Panc1 (cell line): ENCODE data around the gene ABO. TPM values are rescaled to one million over a fixed set of nuclear protein-coding genes. Genes with fewer than 3 reads are reported as not detected.

Experiments used
- ATAC-seq: fragments of 200-7000 bp; cut with Tn5 transposase; 2 replicates; pipeline ENCODE4 v1.9.1; 2020; ENCODE audit warnings: mild to moderate bottlenecking, moderate library complexity
- BruUV-seq: library from RNA; stranded (reverse); fragments of 400-500 nt; replicated peaks from 2 replicates; lab custom pipeline; 2021; lab: Mats Ljungman, UMichigan
- CTCF ChIA-PET: fragments of 300-600 bp; sonication (Branson Sonifier 250); formaldehyde crosslinking; loops from one replicate; lab custom pipeline; 2022; ENCODE audit warnings: antibody characterized with exemption; lab: Charles Lee
- POLR2A ChIA-PET: fragments of 300-600 bp; sonication (Branson Sonifier 250); formaldehyde crosslinking; loops from one replicate; lab custom pipeline; 2022; ENCODE audit warnings: antibody characterized with exemption; lab: Charles Lee
- DNase-seq: peaks from one replicate; pipeline ENCODE4 v3.0.0-alpha.2; 2010; ENCODE audit warnings: low read depth, low spot score
- H3K27ac ChIP-seq: 2 replicates; pipeline ENCODE4 v1.5.1; 2011; ENCODE audit warnings: mild to moderate bottlenecking, low read length, inconsistent platforms
- H3K27me3 ChIP-seq: fragments of 200-500 bp; sonication (Bioruptor generic); 2 replicates; pipeline ENCODE4 v1.6.0; 2014; ENCODE audit warnings: low read length, inconsistent platforms; ENCODE audit not compliant: control insufficient read depth, insufficient read depth
- H3K36me3 ChIP-seq: fragments of 200-500 bp; sonication (Bioruptor generic); 2 replicates; pipeline ENCODE4 v1.5.1; 2014; ENCODE audit warnings: inconsistent platforms, mild to moderate bottlenecking, low read length, moderate library complexity; ENCODE audit not compliant: control insufficient read depth, insufficient read depth
- H3K4me1 ChIP-seq: 2 replicates; pipeline ENCODE4 v1.5.1; 2011; ENCODE audit warnings: inconsistent platforms, mild to moderate bottlenecking, low read length, moderate library complexity; ENCODE audit not compliant: control insufficient read depth, insufficient read depth
- H3K4me3 ChIP-seq, 2 experiments: 2 replicates each; pipeline ENCODE4 v1.5.1; 2011 to 2012; ENCODE audit warnings: low read depth in 2 of 2, low read length in 2 of 2, mild to moderate bottlenecking in 2 of 2, inconsistent platforms in 1 of 2, moderate library complexity in 1 of 2
- H3K9me3 ChIP-seq: fragments of 200-500 bp; sonication (Bioruptor generic); 2 replicates; pipeline ENCODE4 v1.5.1; 2014; ENCODE audit warnings: low read depth, mild to moderate bottlenecking, inconsistent platforms, low read length, moderate library complexity; ENCODE audit not compliant: control insufficient read depth, insufficient read depth
- POLR2AphosphoS5 ChIP-seq: IDR thresholded peaks from 2 replicates; pipeline ENCODE4 v1.6.1; 2012; ENCODE audit warnings: mild to moderate bottlenecking, low read depth, low read length, moderate library complexity
- SIN3A ChIP-seq: IDR thresholded peaks from 2 replicates; pipeline ENCODE4 v1.6.1; 2012; ENCODE audit warnings: low read depth, mild to moderate bottlenecking, low read length, moderate library complexity, borderline replicate concordance; ENCODE audit not compliant: insufficient read depth
- TCF7L2 ChIP-seq: IDR thresholded peaks from 2 replicates; pipeline ENCODE4 v1.6.1; 2011; ENCODE audit warnings: mild to moderate bottlenecking, low read depth, low read length, inconsistent platforms
- in situ Hi-C: cut with HindIII; loops from 2 replicates; pipeline ENCODE4 v1.10.0; 2016; ENCODE audit warnings: low sequenced_read_pairs, low pct_unique_long_range_greater_than_20kb
- intact Hi-C: fragments of 100-400 bp; cut with micrococcal nuclease; formaldehyde crosslinking; loops from one replicate; pipeline ENCODE4 v1.10.0; 2022; ENCODE audit not compliant: unreplicated experiment
- total RNA-seq: library from RNA; stranded (reverse); gene quantifications from one replicate; pipeline ENCODE4 v1.2.1, GENCODE V29; 2021; ENCODE audit not compliant: unreplicated experiment
- TF ChIP-seq, protein P1 (sequence below): fragments of 450-650 bp; IDR thresholded peaks from 2 replicates; pipeline ENCODE4 v1.5.1; 2017; ENCODE audit warnings: mild to moderate bottlenecking
- TF ChIP-seq, protein P2 (sequence below), 2 experiments: IDR thresholded peaks; 2 replicates each; pipeline ENCODE4 v1.6.1; 2011 to 2012; ENCODE audit warnings: low read depth in 2 of 2, control low read depth in 1 of 2, low read length in 1 of 2, mild to moderate bottlenecking in 1 of 2, moderate library complexity in 1 of 2; ENCODE audit not compliant: insufficient read depth in 1 of 2

ABO gene
- total RNA-seq, 1 experiment from 2014 or later: 0.10 TPM

DNA sequence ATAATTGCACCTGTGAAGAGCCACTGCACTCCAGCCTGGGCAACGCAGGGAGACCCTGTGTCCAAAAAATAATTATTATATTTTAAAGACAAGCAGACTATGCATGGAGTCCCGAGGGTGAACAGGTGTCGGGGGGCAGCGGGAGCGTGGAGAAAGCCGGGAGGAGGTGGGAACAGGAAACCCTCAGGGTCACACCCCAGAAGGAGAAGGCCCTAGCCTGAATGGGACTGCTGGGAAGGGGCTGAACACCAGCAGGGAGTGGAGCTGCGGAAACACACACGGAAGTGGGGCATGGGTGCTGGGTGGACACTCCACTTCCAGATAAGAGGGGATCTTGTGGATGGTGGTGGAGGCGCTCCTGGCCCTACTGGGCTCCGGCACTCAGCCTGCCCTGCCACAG lies 48.2 kb upstream of the ABO start:
- Histone ChIP-seq H3K9me3 (no peaks in the 10 kb centered on the region), H3K27ac (no peak overlapping the region), H3K4me3 (no peak overlapping the region), H3K36me3 (no peaks in the 10 kb centered on the region), H3K4me1 (no peaks in the 10 kb centered on the region), H3K27me3 (no peaks in the 10 kb centered on the region)
- BruUV-seq: no TSS peak
- in situ Hi-C loops (no loop called here), intact Hi-C loops (no loop called here)
- TF ChIP-seq POLR2AphosphoS5 (no peak), SIN3A (no peak), TCF7L2 (no peak)
- TF ChIP-seq, protein P1, sequence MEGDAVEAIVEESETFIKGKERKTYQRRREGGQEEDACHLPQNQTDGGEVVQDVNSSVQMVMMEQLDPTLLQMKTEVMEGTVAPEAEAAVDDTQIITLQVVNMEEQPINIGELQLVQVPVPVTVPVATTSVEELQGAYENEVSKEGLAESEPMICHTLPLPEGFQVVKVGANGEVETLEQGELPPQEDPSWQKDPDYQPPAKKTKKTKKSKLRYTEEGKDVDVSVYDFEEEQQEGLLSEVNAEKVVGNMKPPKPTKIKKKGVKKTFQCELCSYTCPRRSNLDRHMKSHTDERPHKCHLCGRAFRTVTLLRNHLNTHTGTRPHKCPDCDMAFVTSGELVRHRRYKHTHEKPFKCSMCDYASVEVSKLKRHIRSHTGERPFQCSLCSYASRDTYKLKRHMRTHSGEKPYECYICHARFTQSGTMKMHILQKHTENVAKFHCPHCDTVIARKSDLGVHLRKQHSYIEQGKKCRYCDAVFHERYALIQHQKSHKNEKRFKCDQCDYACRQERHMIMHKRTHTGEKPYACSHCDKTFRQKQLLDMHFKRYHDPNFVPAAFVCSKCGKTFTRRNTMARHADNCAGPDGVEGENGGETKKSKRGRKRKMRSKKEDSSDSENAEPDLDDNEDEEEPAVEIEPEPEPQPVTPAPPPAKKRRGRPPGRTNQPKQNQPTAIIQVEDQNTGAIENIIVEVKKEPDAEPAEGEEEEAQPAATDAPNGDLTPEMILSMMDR: no peak
- TF ChIP-seq, protein P2, sequence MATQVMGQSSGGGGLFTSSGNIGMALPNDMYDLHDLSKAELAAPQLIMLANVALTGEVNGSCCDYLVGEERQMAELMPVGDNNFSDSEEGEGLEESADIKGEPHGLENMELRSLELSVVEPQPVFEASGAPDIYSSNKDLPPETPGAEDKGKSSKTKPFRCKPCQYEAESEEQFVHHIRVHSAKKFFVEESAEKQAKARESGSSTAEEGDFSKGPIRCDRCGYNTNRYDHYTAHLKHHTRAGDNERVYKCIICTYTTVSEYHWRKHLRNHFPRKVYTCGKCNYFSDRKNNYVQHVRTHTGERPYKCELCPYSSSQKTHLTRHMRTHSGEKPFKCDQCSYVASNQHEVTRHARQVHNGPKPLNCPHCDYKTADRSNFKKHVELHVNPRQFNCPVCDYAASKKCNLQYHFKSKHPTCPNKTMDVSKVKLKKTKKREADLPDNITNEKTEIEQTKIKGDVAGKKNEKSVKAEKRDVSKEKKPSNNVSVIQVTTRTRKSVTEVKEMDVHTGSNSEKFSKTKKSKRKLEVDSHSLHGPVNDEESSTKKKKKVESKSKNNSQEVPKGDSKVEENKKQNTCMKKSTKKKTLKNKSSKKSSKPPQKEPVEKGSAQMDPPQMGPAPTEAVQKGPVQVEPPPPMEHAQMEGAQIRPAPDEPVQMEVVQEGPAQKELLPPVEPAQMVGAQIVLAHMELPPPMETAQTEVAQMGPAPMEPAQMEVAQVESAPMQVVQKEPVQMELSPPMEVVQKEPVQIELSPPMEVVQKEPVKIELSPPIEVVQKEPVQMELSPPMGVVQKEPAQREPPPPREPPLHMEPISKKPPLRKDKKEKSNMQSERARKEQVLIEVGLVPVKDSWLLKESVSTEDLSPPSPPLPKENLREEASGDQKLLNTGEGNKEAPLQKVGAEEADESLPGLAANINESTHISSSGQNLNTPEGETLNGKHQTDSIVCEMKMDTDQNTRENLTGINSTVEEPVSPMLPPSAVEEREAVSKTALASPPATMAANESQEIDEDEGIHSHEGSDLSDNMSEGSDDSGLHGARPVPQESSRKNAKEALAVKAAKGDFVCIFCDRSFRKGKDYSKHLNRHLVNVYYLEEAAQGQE (IDR thresholded peaks at IDR 0.05; ENCODE audit: insufficient read depth in 1 of 2, low read depth in 2 of 2, low read length in 1 of 2): no peak
- ChIA-PET CTCF (no interaction called here), POLR2A (no interaction called here)
- ATAC-seq: no peak
- DNase-seq: no peak

DNA sequence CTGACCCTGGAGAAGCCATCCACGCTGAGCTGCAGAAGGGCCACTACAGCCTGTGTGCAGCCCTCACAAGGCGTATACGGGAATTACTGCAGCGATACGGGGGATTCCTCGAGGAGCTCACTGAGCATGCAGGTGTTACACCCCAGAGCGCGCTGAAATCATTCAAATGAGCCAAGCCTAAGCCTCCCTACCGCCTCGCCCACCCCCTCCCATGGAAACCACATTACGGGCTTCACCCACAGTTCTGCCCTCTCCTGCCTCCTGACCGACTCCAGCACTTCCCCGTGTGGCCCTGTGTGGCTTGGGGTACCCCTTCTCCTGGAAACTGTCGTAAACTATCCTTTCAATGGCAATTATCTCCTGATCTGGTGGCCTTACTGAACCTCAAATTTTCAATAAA lies 47.7 kb upstream of the ABO start:
- no peak overlapping the region for H3K4me3 ChIP-seq
- ATAC-seq (no peak), DNase-seq (no peak)
- in situ Hi-C loops (no loop called here), intact Hi-C loops (no loop called here)
- no peaks in the 10 kb centered on the region for H3K4me1 ChIP-seq
- ChIA-PET POLR2A (no interaction called here), CTCF (no interaction called here)
- no peak overlapping the region for H3K27ac ChIP-seq
- H3K36me3 ChIP-seq: no peaks in the 10 kb centered on the region
- no peaks in the 10 kb centered on the region for H3K27me3 ChIP-seq
- TF ChIP-seq, protein P1: no peak
- TF ChIP-seq POLR2AphosphoS5 (no peak), TCF7L2 (no peak), SIN3A (no peak)
- TF ChIP-seq, protein P2 (IDR thresholded peaks at IDR 0.05; ENCODE audit: insufficient read depth in 1 of 2, low read depth in 2 of 2, low read length in 1 of 2): no peak
- H3K9me3 ChIP-seq: no peaks in the 10 kb centered on the region
- BruUV-seq: no TSS peak
